GM12878 (cell line): ENCODE data around the gene KDM4C. TPM values are rescaled to one million over a fixed set of nuclear protein-coding genes. Genes with fewer than 3 reads are reported as not detected.

Experiments used
- ATAC-seq: fragments of 200-7000 bp; cut with Tn5 transposase; 3 replicates; pipeline ENCODE4 v1.9.1; 2020; ENCODE audit warnings: mild to moderate bottlenecking, moderate library complexity
- BruUV-seq: library from RNA; stranded (reverse); fragments of 400-500 nt; replicated peaks from 2 replicates; lab custom pipeline; 2021; lab: Mats Ljungman, UMichigan
- CTCF ChIA-PET: fragments of 300-600 bp; sonication (Branson Sonifier 250); formaldehyde crosslinking; extraction: SDS; loops from one replicate; lab custom pipeline; 2021; ENCODE audit warnings: inconsistent platforms; lab: Yijun Ruan, JAX
- POLR2A ChIA-PET: fragments of 350-600 bp; formaldehyde crosslinking; extraction: SDS; loops from one replicate; lab custom pipeline; 2021; ENCODE audit warnings: inconsistent platforms; lab: Charles Lee
- RAD21 ChIA-PET: fragments of 300-600 bp; sonication (Branson Sonifier 250); formaldehyde crosslinking; loops from one replicate; lab custom pipeline; 2023; ENCODE audit warnings: antibody characterized with exemption; ENCODE audit not compliant: unreplicated experiment; lab: Charles Lee
- SMC1A ChIA-PET: fragments of 300-600 bp; sonication (Branson Sonifier 250); formaldehyde crosslinking; loops from one replicate; lab custom pipeline; 2023; ENCODE audit not compliant: unreplicated experiment, uncharacterized antibody; lab: Charles Lee
- DNase-seq: peaks from one replicate; pipeline ENCODE4 v3.0.0-alpha.2; 2011; ENCODE audit warnings: low read depth, low spot score
- FAIRE-seq: peaks from 3 replicates; lab custom pipeline; 2011; peaks lifted over from hg19 to GRCh38; lab: Jason Lieb, UNC
- H2AFZ ChIP-seq: 2 replicates; pipeline ENCODE4 v1.6.0; 2011; ENCODE audit warnings: low read depth, low read length, control low read depth; ENCODE audit not compliant: control insufficient read depth
- H3K27ac ChIP-seq: 2 replicates; pipeline ENCODE4 v1.5.1; 2011; ENCODE audit warnings: control low read depth; ENCODE audit not compliant: control insufficient read depth, insufficient read depth
- H3K27me3 ChIP-seq, 2 experiments: replicated peaks in 1 of 2; 2 replicates each; pipeline versions ENCODE4 v1.6.0 to v1.6.1; 2011; ENCODE audit warnings: low read length in 1 of 2; ENCODE audit not compliant: control insufficient read depth in 2 of 2, insufficient read depth in 2 of 2
- H3K36me3 ChIP-seq, 2 experiments: 2 replicates each; pipeline ENCODE4 v1.5.1; 2011; ENCODE audit warnings: low read length in 1 of 2; ENCODE audit not compliant: control insufficient read depth in 2 of 2, insufficient read depth in 2 of 2
- H3K4me1 ChIP-seq: 2 replicates; pipeline ENCODE4 v1.6.1; 2011; ENCODE audit warnings: mild to moderate bottlenecking, low read length, moderate library complexity, mixed read lengths; ENCODE audit not compliant: control insufficient read depth, insufficient read depth
- H3K4me2 ChIP-seq: 2 replicates; pipeline ENCODE4 v1.6.0; 2011; ENCODE audit warnings: control low read depth; ENCODE audit not compliant: control insufficient read depth, insufficient read depth
- H3K4me3 ChIP-seq: fragments of 200-600 bp; sonication (generic); 2 replicates; pipeline ENCODE4 v1.5.1; 2016
- H3K79me2 ChIP-seq: 2 replicates; pipeline ENCODE4 v1.6.0; 2011; ENCODE audit warnings: low read length; ENCODE audit not compliant: control insufficient read depth, insufficient read depth
- H3K9ac ChIP-seq: 2 replicates; pipeline ENCODE4 v1.8.0; 2011; ENCODE audit warnings: low read length, control low read depth, mixed read lengths; ENCODE audit not compliant: control insufficient read depth, insufficient read depth
- H3K9me3 ChIP-seq: replicated peaks from 3 replicates; pipeline ENCODE4 v1.5.1; 2011; ENCODE audit warnings: mild to moderate bottlenecking, low read length; ENCODE audit not compliant: control insufficient read depth, insufficient read depth
- H4K20me1 ChIP-seq: 2 replicates; pipeline ENCODE4 v1.6.0; 2011; ENCODE audit not compliant: control insufficient read depth, insufficient read depth
- ASH2L ChIP-seq: fragments of 300-600, 200-600 bp; sonication (generic); IDR thresholded peaks from 2 replicates; pipeline ENCODE4 v1.6.1; 2017; ENCODE audit warnings: low read depth, mild to moderate bottlenecking, borderline replicate concordance
- BCL11A ChIP-seq: IDR thresholded peaks from 2 replicates; pipeline ENCODE4 v1.6.1; 2011; ENCODE audit warnings: low read depth, low read length
- BRCA1 ChIP-seq: IDR thresholded peaks from 2 replicates; pipeline ENCODE4 v1.6.1; 2011; ENCODE audit warnings: low read depth, low read length, improper control_type of control experiment
- IKZF2 ChIP-seq, 2 experiments: fragments of 450-650 bp; IDR thresholded peaks; 2 replicates each; pipeline ENCODE4 v1.6.1; 2017; ENCODE audit warnings: mild to moderate bottlenecking in 2 of 2, moderate library complexity in 2 of 2
- IRF5 ChIP-seq: fragments of 450-650 bp; IDR thresholded peaks from 2 replicates; pipeline ENCODE4 v1.6.1; 2017; ENCODE audit warnings: borderline replicate concordance
- MYB ChIP-seq: fragments of 150-350 bp; IDR thresholded peaks from 2 replicates; pipeline ENCODE4 v1.6.1; 2014; ENCODE audit warnings: mild to moderate bottlenecking, low read depth, low read length, borderline replicate concordance
- MYC ChIP-seq: IDR thresholded peaks from 2 replicates; pipeline ENCODE4 v1.6.1; 2011; ENCODE audit warnings: mild to moderate bottlenecking, low read length, moderate library complexity, inconsistent platforms; ENCODE audit not compliant: insufficient read depth, insufficient replicate concordance, insufficient read length, severe bottlenecking
- POLR2AphosphoS2 ChIP-seq: IDR thresholded peaks from 2 replicates; pipeline ENCODE4 v1.6.1; 2011; ENCODE audit warnings: low read depth, mild to moderate bottlenecking, low read length, improper control_type of control experiment, moderate library complexity
- POLR2AphosphoS5 ChIP-seq: IDR thresholded peaks from 2 replicates; pipeline ENCODE4 v1.6.1; 2011; ENCODE audit warnings: mild to moderate bottlenecking, low read length, inconsistent platforms
- RCOR1 ChIP-seq: conservative IDR thresholded peaks from 2 replicates; pipeline ENCODE4 v1.6.1; 2012; ENCODE audit warnings: low read depth, low read length, improper control_type of control experiment
- RELB ChIP-seq: fragments of 450-650 bp; IDR thresholded peaks from 2 replicates; pipeline ENCODE4 v1.6.1; 2017; ENCODE audit warnings: low read depth, mild to moderate bottlenecking, moderate library complexity
- REST ChIP-seq: IDR thresholded peaks from 2 replicates; pipeline ENCODE4 v1.6.1; 2012; ENCODE audit warnings: mild to moderate bottlenecking, low read depth, low read length
- SP1 ChIP-seq: IDR thresholded peaks from one replicate; pipeline ENCODE4 v1.6.1; 2011; ENCODE audit warnings: low read depth, low read length
- SREBF1 ChIP-seq: IDR thresholded peaks from 2 replicates; pipeline ENCODE4 v1.6.1; 2012; ENCODE audit warnings: mild to moderate bottlenecking, low read length
- TBL1XR1 ChIP-seq: IDR thresholded peaks from 2 replicates; pipeline ENCODE4 v1.6.1; 2012; ENCODE audit warnings: low read depth, low read length, improper control_type of control experiment
- TCF12 ChIP-seq: IDR thresholded peaks from 2 replicates; pipeline ENCODE4 v1.6.1; 2011; ENCODE audit warnings: low read depth, mild to moderate bottlenecking, low read length
- ZNF24 ChIP-seq: fragments of 450-650 bp; IDR thresholded peaks from 2 replicates; pipeline ENCODE4 v1.6.1; 2017; ENCODE audit warnings: antibody characterized with exemption, mild to moderate bottlenecking
- WGBS: methylation state at CpG from one replicate; pipeline ENCODE4 v1.1.6; 2016; ENCODE audit warnings: low lambda C conversion rate; ENCODE audit not compliant: insufficient replicate concordance, insufficient coverage; ENCODE audit errors: missing lambda C conversion rate; 5-methylcytosine and 5-hydroxymethylcytosine counted together
- in situ Hi-C: fragments of 300-500 bp; cut with MboI; formaldehyde crosslinking; loops from 9 replicates; pipeline ENCODE4 v1.14.3; 2018; ENCODE audit warnings: mixed read lengths
- intact Hi-C: fragments of 100-400 bp; cut with micrococcal nuclease; formaldehyde crosslinking; loops from one replicate; pipeline ENCODE4 v1.14.2; 2022; ENCODE audit not compliant: unreplicated experiment
- polyA plus RNA-seq, 11 experiments: library from polyadenylated mRNA; depleted of rRNA in 4 of 11; unstranded in 6 of 11; stranded (reverse) in 5 of 11; fragments of >200 nt; fragmentation: Nextera tagmentation in 4 of 11; fragmentation: Illumina TruSeq in 1 of 11; extraction: Ambion mirVana in 4 of 11; extraction: Trizol in 1 of 11; gene quantifications; 1 replicate in 1 of 11; 2 replicates in 10 of 11; pipeline versions ENCODE4 v1.2.1 to v1.2.3, GENCODE V29; 2011 to 2016; ENCODE audit warnings: inconsistent platforms in 2 of 11, missing spikeins in 2 of 11, low read depth in 1 of 11
- total RNA-seq, 4 experiments: library from RNA; depleted of rRNA in 3 of 4; stranded (reverse); fragments of >200 nt in 3 of 4; fragmentation: Illumina TruSeq in 1 of 4; extraction: Trizol in 1 of 4; gene quantifications; 2 replicates each; pipeline versions ENCODE4 v1.2.1 to v1.2.3, GENCODE V29; 2013 to 2021

KDM4C gene
- total and polyA plus RNA-seq, 10 of the 15 experiments (the other 5 are each of a cell fraction or from before 2014, with no cell fraction given): 6.8 to 41.2 (median 20.1) TPM

- TF ChIP-seq IRF5: no peak
- no peak for TF ChIP-seq SP1
- no peak for TF ChIP-seq TCF12
- TF ChIP-seq POLR2AphosphoS5: no peak
Measured at GRCh38 chr9:6897207-6897822, 139.5 kb downstream of the KDM4C start (continued).

- DNase-seq (no peak), FAIRE-seq (no peak), ATAC-seq (no peak)
- H3K9ac ChIP-seq: no peak overlapping the region
- POLR2A ChIA-PET: no interaction called here
- no peak overlapping the region for H3K27ac ChIP-seq
- RAD21 ChIA-PET: interaction anchor here (0.8 kb wide), 1 partner anchor 71 kb away, joined by 4 read pairs; no protein-coding TSS in a partner anchor
- H3K9me3 ChIP-seq: no peaks in the 10 kb centered on the region
- no peak overlapping the region for H3K4me3 ChIP-seq
- peaks cover 17% of the 10 kb centered on the region; the same call in 1 of the 2 replicates for H3K4me1 ChIP-seq
- WGBS: 94% methylated on average over 7 of the region's 7 CpGs
- CTCF ChIA-PET: interaction anchor here (1.3 to 1.5 kb wide), 3 partner anchors 11 to 71 kb away, joined by 3 to 6 read pairs (median 6); no protein-coding TSS in a partner anchor
- intact Hi-C loops: no loop called here
- no peak overlapping the region for H3K4me2 ChIP-seq
- H3K36me3 ChIP-seq: no peaks in the 10 kb centered on the region
- SMC1A ChIA-PET: interaction anchor here (0.8 to 1.9 kb wide), 7 partner anchors 12 to 147 kb away, joined by 3 to 5 read pairs (median 4); no protein-coding TSS in a partner anchor
- BruUV-seq: no TSS peak
- H2AFZ ChIP-seq: no peak overlapping the region
- H4K20me1 ChIP-seq: no peaks in the 10 kb centered on the region
- no peaks in the 10 kb centered on the region for H3K79me2 ChIP-seq
- in situ Hi-C loops: no loop called here
- H3K27me3 ChIP-seq: no peaks in the 10 kb centered on the region
- TF ChIP-seq TBL1XR1 (no peak), BRCA1 (no peak), MYC (no peak), RCOR1 (no peak), POLR2AphosphoS2 (no peak), SREBF1 (no peak), RELB (no peak), REST (no peak), MYB (no peak), ASH2L (no peak), BCL11A (no peak), ZNF24 (no peak), IKZF2 (IDR thresholded peaks at IDR 0.05) (no peak)
Measured at GRCh38 chr9:6897898-6898302, 140.1 kb downstream of the KDM4C start.
